ENCODE results near the gene LPIN2.

DNA sequence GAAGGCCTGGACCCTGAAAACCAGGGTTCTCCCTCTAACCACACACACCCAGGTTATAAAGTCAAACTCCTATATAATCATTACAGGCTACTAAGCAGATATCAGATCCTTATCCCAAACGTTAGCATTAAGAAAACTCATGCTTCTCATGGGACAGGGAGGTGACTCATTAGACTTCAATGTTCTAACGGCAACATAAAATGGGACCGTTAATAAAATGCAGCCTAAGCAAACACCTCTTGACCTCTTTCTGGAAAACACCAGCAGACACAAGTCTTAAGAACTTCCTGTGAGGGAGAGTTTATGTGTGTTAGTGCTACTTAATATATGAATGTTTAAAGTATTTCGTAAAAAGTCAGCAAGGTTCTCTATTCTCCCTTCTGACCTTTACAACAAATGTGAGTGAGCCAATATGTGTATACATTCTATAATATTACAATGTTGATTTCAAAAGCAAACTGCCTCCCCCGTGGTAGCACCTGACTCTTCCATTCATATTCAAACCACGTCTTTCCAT is 31.7 kb downstream of the LPIN2 start:
- TF ChIP-seq CTCF (IDR thresholded peaks at IDR 0.05): no peak
- TF ChIP-seq POLR2A (IDR thresholded peaks at IDR 0.05): no peak

All from thyroid gland (tissue), 4 donors.